ENCODE results near the gene NR2F1-AS1. TPM values are rescaled to one million over a fixed set of nuclear protein-coding genes. Genes with fewer than 3 reads are reported as not detected.
A peak's percentile ranks its signal among the peaks of the same experiment; 100 is the strongest.
"Not testable (repeated sequence)": the region's sequence is repeated elsewhere in the genome, so short reads cannot be mapped to it uniquely, and the experiment has no call there.

Gene NR2F1-AS1
- total RNA-seq, 1 donor from 2014 or later = 6.9 TPM

- no peak overlapping the region for H3K4me3 ChIP-seq (ENCODE audit: insufficient read depth, low read depth, low read length)
- H3K4me2 ChIP-seq (ENCODE audit: low read length) = peak overlapping the region; percentile 1
- Mint-ChIP-seq H3K36me3 (ENCODE audit: low read depth, unreplicated experiment) (peaks cover under 1% of the 10 kb centered on the region), H3K4me1 (ENCODE audit: low read depth, unreplicated experiment) (no peaks in the 10 kb centered on the region), H3K4me3 (ENCODE audit: unreplicated experiment) (no peak overlapping the region), H3K27me3 (ENCODE audit: low read depth, unreplicated experiment) (no peaks in the 10 kb centered on the region), H3K9me3 (ENCODE audit: unreplicated experiment) (peaks cover 8% of the 10 kb centered on the region), H3K27ac (ENCODE audit: unreplicated experiment) (no peak overlapping the region)
- H3K79me2 ChIP-seq (ENCODE audit: insufficient read depth, low read length) = no peaks in the 10 kb centered on the region
- peak; percentile 81 for FAIRE-seq
- no peak for TF ChIP-seq CTCF (IDR thresholded peaks at IDR 0.05; ENCODE audit: insufficient read depth, low read depth, low read length)
- no peak for TF ChIP-seq EZH2 (IDR thresholded peaks at IDR 0.05; ENCODE audit: insufficient read depth, low read length)
- no peaks in the 10 kb centered on the region for H3K36me3 ChIP-seq (ENCODE audit: insufficient read depth, low read length)
- H3K27ac ChIP-seq (ENCODE audit: low read depth, low read length) = peak overlapping the region; percentile 1
- DNase-seq (ENCODE audit: low read depth) = peak; percentile 93
- H3K9me3 ChIP-seq (ENCODE audit: insufficient read depth, low read depth, low read length) = no peaks in the 10 kb centered on the region
- H3K9ac ChIP-seq (ENCODE audit: low read length) = no peak overlapping the region
- H4K20me1 ChIP-seq (ENCODE audit: insufficient read depth, low read length) = no peaks in the 10 kb centered on the region
- no peaks in the 10 kb centered on the region for H3K27me3 ChIP-seq (ENCODE audit: insufficient read depth, low read length)
- peaks cover 5% of the 10 kb centered on the region for H3K4me1 ChIP-seq (ENCODE audit: insufficient read depth, low read length)
- no peak overlapping the region for H2AFZ ChIP-seq (ENCODE audit: low read depth, low read length)
Observed at GRCh38 chr5:93532370-93532769, 48.6 kb downstream of the NR2F1-AS1 start.

- H3K4me1 ChIP-seq (ENCODE audit: insufficient read depth, low read length) = peaks cover 13% of the 10 kb centered on the region
- not testable (repeated sequence) for H3K4me1 Mint-ChIP-seq (ENCODE audit: low read depth, unreplicated experiment); FAIRE-seq; H3K9me3 ChIP-seq (ENCODE audit: insufficient read depth, low read depth, low read length); H3K27ac Mint-ChIP-seq (ENCODE audit: unreplicated experiment); H3K27ac ChIP-seq (ENCODE audit: low read depth, low read length); H3K9ac ChIP-seq (ENCODE audit: low read length); DNase-seq (ENCODE audit: low read depth); H3K4me3 Mint-ChIP-seq (ENCODE audit: unreplicated experiment); H3K27me3 Mint-ChIP-seq (ENCODE audit: low read depth, unreplicated experiment); H3K4me2 ChIP-seq (ENCODE audit: low read length); H4K20me1 ChIP-seq (ENCODE audit: insufficient read depth, low read length); H3K4me3 ChIP-seq (ENCODE audit: insufficient read depth, low read depth, low read length); H2AFZ ChIP-seq (ENCODE audit: low read depth, low read length); H3K36me3 ChIP-seq (ENCODE audit: insufficient read depth, low read length); H3K27me3 ChIP-seq (ENCODE audit: insufficient read depth, low read length)
- peaks cover 17% of the 10 kb centered on the region for H3K79me2 ChIP-seq (ENCODE audit: insufficient read depth, low read length)
- Mint-ChIP-seq H3K9me3 (ENCODE audit: unreplicated experiment) (peaks cover 35% of the 10 kb centered on the region), H3K36me3 (ENCODE audit: low read depth, unreplicated experiment) (peaks cover 16% of the 10 kb centered on the region)
Observed at GRCh38 chr5:93521815-93522214, 59.2 kb downstream of the NR2F1-AS1 start.

- peaks cover 4% of the 10 kb centered on the region for H3K9me3 ChIP-seq (ENCODE audit: insufficient read depth, low read depth, low read length)
- peak; percentile 30 for DNase-seq (ENCODE audit: low read depth)
- H3K27me3 ChIP-seq (ENCODE audit: insufficient read depth, low read length) = no peaks in the 10 kb centered on the region
- H3K9ac ChIP-seq (ENCODE audit: low read length) = no peak overlapping the region
- Mint-ChIP-seq H3K27ac (ENCODE audit: unreplicated experiment) (peak overlapping the region; percentile 47), H3K27me3 (ENCODE audit: low read depth, unreplicated experiment) (no peaks in the 10 kb centered on the region), H3K4me1 (ENCODE audit: low read depth, unreplicated experiment) (peaks cover 5% of the 10 kb centered on the region), H3K4me3 (ENCODE audit: unreplicated experiment) (no peak overlapping the region), H3K9me3 (ENCODE audit: unreplicated experiment) (peaks cover 19% of the 10 kb centered on the region), H3K36me3 (ENCODE audit: low read depth, unreplicated experiment) (peaks cover 12% of the 10 kb centered on the region)
- no peaks in the 10 kb centered on the region for H4K20me1 ChIP-seq (ENCODE audit: insufficient read depth, low read length)
- H3K79me2 ChIP-seq (ENCODE audit: insufficient read depth, low read length) = peaks cover 12% of the 10 kb centered on the region
- TF ChIP-seq EZH2 (IDR thresholded peaks at IDR 0.05; ENCODE audit: insufficient read depth, low read length) (no peak), CTCF (IDR thresholded peaks at IDR 0.05; ENCODE audit: insufficient read depth, low read depth, low read length) (no peak)
- no peaks in the 10 kb centered on the region for H3K36me3 ChIP-seq (ENCODE audit: insufficient read depth, low read length)
- peaks cover 13% of the 10 kb centered on the region for H3K4me1 ChIP-seq (ENCODE audit: insufficient read depth, low read length)
- no peak overlapping the region for H3K4me2 ChIP-seq (ENCODE audit: low read length)
- peak; percentile 45 for FAIRE-seq
- no peak overlapping the region for H3K4me3 ChIP-seq (ENCODE audit: insufficient read depth, low read depth, low read length)
- peak overlapping the region; percentile 8 for H3K27ac ChIP-seq (ENCODE audit: low read depth, low read length)
- H2AFZ ChIP-seq (ENCODE audit: low read depth, low read length) = no peak overlapping the region
Observed at GRCh38 chr5:93519740-93520139, 61.3 kb downstream of the NR2F1-AS1 start.
